CD4-positive, alpha-beta T cell treated with Interleukin-15 for 4 hours (primary cell): Measurements from ENCODE around the gene TMPRSS6.
A peak's percentile ranks its signal among the peaks of the same experiment; 100 is the strongest.

ENCODE experiments used
- DNase-seq: peaks from one replicate; pipeline ENCODE4 v3.0.0-alpha.2; 2020; ENCODE audit warnings: low spot score

Gene TMPRSS6

DNA sequence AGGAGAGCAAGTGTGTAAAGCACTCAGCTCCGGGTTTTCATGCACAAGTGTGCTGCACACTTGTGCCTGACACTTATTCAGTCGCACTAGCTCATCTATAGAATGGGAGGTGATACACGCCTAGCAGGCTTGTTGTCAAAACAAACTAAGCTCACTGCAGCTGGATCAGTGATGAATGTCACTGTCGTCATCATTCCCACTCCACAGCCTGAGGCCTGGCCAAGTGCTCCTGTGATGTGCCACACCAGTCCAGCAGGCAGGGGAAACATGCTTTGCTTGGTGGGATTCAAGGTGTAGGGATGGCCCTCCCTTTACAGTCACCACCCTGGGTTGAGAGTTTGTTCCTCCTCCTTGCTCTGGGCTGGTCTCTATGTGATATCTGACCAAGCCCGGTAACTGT is 83.2 kb downstream of the TMPRSS6 start:
- no peak for DNase-seq

DNA sequence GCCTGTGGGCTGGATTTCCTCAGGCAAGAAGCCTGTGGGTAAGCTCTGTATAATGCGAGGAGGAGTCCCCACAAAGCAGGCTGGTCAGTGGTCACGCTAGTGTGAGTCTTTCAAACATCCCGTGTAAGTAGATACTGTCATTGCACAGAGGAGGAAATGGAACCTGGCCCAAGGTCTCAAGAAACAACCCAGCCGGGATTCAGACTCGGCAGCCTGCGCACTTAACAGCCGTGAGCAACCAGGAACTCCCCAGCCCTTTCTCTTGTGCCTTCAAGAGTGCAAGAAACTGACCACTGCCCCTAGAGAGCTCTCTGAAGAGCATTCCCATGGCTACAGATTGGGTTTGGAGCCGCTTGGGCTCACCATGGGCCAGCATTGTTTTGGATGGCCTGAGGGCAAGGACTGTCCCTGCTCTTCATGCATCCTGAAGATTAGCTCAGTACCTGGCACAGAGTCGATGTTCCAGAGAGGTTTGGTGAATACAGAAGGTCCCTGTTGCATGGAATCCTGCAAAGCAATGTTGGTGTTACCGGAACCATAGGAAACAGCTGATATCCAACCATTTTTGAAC is 83.9 kb downstream of the TMPRSS6 start:
- no peak for DNase-seq

DNA sequence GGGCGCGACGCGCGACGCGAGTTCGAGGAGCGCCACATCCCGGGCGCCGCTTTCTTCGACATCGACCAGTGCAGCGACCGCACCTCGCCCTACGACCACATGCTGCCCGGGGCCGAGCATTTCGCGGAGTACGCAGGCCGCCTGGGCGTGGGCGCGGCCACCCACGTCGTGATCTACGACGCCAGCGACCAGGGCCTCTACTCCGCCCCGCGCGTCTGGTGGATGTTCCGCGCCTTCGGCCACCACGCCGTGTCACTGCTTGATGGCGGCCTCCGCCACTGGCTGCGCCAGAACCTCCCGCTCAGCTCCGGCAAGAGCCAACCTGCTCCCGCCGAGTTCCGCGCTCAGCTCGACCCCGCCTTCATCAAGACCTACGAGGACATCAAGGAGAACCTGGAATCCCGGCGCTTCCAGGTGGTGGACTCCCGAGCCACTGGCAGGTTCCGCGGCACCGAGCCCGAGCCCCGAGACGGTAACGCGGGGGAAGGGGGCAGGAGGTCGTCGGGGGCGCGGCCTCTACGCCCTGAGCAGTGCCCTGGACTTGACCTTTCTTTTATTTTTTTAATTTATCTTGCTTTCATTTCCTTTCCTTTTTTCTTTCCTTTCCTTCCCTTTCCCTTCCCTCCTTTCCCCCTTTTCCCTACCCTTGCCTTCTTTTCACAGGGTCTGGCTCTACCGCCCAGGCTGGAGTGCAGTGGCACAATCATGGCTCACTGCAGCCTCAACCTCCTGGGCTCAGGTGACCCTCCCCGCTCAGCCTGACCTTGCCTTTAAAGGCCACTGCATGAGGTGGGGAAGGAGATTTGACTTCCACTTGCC is 85.0 kb downstream of the TMPRSS6 start:
- no peak for DNase-seq

DNA sequence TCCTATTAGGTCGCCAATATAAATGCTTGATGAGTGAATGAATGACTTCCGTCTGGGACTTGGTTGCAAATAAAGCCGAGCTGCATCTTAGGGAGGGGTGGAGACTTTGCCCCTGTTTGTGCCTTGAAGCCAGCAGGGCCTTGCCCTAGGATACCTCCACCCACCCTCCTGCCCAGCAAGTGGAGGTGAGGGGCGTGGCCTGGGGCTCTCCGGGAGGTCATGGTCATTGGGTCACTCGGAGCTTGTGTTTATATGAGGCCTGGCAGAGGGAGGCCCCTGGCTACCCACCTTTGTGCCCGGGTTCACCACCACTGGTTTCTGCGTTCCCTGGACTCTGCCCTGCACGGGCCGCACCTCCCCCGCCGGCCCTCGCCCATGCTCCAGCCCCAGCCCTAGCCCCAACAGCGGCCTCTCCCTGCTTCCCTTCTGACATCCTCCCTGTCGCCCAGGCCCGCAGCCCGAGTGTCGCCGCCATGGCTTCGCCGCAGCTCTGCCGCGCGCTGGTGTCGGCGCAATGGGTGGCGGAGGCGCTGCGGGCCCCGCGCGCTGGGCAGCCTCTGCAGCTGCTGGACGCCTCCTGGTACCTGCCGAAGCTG is 85.7 kb downstream of the TMPRSS6 start:
- no peak for DNase-seq

DNA sequence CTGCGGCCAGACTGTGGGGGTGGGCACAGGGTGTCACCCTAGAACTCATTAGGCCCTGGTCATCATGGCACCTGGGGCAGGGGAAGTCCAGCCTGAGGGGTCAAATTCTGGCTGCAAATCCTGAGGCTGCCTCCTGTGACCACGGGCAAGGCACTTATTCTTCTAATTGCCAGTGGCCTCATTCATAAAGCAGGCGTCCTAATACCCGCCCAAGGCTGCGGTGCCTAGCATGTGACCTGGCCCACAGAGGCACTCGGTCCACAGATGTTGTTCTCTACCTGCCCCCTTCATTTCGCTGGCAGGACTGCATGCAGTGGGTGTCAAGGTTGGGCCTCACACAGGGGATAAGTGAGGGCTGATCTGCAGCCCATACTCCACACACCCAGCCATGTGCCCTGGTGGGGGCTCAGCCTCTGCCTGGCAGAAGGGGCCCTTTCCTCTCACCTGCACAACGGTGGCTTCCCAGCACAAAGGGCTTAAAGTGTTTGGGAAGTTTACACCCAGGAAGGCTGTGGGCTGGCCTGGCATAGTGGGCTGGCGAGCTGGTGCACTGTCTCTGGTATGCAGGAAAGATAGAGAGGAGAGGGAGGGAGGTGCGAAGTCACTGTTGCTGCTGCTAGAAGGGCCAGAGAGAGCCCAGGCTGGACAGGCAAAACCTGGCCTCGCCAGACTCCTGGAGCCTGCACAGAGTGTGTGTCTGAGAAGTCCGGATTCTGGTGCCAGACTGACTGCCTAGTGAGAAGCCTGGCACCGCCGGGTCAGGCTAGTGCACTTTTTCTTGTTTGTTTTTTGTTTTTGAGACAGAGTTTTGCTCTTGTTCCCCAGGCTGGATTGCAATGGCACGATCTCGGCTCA is 86.8 kb downstream of the TMPRSS6 start:
- no peak for DNase-seq

DNA sequence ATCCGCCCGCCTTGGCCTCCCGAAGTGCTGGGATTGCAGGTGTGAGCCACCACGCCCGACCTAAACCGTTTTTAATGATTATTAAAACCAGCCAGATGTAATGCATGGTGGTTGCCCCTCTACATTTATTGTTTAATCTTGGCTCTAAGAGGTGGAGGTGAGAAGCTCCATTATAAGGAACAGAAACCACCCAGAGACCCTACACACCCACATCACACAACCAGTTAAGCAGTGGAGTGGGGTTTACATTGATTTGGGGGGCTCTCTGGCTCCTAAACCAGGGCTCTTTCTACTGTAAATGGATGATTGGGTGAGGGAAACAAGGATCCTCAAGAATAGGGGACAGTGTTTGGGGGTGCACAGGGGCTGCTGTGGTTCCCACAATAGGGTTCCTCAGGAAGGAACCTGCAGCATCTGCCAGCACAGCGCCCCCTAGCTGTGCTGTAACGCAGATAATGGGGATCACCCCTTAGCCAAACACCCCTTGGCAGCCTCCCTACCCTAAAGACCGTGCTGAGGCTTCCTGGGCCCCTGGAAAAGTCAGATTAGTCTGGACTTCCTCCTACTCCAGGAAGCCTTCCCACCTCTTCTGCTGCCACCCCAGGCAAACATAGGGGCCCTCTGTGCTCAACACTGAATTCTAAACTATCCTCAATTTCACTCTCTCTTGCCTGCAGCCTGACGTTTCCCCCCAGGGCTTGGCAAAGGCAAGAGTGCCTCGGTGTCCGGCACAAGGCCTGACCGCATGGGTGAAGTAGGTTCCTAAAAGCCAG is 87.6 kb downstream of the TMPRSS6 start:
- peak; percentile 56 for DNase-seq

GRCh38 chr22:37021041-37021440 is 88.5 kb downstream of the TMPRSS6 start:
- no peak for DNase-seq

DNA sequence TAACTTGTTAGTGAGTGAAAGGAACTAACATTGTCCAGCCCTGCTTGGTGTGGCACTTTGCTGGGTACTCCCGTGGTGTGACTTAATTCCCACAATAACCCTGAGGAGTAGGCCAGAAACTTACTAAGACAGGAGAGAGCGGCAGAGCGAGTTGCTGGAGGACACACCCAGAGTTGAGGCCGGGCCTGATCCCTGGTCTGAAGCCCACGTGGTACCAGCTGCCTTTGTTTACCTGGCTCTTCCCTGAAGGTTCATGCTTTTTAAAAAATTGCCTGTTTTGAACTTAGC is 89.4 kb downstream of the TMPRSS6 start:
- no peak for DNase-seq

DNA sequence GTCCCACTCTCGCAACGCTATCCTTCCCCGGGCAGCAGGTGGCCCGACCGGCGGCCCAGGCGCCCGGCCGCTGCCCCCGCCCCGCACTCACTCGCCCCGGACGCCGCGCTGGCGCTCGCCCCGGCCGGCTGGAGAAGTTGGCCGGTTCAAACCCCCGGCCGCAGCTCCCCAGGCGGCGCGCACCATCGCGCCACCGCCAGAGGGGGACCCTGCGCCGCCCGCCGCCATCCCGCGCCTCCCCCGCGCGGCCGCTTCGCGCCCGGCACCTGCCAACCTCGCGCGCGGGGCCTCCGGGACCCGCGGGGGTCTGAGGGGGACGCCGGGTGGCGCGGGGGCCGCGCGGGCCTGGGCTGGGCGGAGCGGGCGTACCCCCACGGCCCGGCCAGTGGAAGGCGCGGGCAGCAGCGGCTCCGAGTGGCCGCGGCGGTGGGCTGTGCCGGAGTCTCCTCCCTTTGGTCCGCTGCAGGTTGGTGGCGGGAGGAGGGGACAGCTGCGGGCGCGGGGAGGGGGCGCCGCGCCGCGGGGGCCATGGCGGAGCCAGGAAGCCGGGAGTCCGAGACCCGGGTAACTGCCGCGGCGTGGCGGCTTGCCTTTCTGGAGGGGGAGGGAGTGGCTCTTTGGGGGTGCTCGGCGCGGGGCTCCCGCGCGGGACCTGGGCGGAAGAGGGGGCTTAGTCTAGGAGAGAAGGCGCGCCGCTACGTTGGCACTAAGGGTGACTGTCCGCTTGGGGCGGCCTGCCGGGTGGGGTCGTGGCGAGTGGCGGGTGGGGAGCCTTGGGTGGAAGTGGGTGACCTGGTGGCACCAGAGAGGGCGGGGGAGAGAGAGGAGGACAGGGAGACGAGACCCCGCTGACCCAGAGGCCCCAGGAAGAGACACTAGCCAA is 90.0 kb downstream of the TMPRSS6 start, which contains the start of the genes MPST and TST:
MPST (plus strand) TSS at position 434 of the 883 bp plus-strand sequence; CDS start at position 529, 95 bp downstream.
TST (minus strand) TSS at position 139 of the 883 bp plus-strand sequence. CDS start 715 bp downstream, outside the sequence.
- DNase-seq, result peak; percentile 29

GRCh38 chr22:37018815-37019308 is 90.7 kb downstream of the TMPRSS6 start:
- no peak for DNase-seq

DNA sequence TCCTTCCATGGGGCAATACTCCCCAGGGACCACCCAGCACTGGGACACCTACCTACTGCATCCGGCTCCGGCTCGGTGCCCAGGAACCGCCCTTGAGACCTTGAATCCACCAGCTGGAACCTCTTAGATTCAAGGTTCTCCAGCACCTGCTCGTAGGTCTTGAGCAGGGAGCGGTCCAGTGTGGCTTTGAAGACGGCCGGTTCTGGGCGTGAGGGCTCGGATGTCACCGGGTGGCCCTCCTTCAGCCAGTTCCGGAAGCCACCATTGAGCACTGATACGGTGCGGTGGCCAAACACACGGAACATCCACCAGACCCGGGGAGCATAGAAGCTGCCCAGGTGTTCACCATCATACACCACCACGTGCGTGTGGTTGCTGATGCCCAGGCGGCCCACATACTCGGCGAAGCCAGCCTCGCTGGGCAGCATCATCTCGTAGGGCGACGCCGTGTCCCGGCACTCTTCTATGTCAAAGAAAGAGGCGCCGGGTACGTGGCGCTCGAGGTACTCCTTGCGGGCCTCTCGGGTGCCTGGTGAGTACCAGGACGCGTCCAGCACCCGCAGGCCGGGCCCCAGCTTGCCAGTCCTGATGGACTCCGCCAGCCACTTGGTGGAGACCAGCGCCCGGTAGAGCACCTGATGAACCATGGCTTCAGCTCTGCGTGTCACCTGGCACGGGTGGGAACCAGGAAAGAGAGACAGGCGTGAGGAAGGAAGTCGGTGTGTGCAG is 91.3 kb downstream of the TMPRSS6 start:
- DNase-seq, result no peak

DNA sequence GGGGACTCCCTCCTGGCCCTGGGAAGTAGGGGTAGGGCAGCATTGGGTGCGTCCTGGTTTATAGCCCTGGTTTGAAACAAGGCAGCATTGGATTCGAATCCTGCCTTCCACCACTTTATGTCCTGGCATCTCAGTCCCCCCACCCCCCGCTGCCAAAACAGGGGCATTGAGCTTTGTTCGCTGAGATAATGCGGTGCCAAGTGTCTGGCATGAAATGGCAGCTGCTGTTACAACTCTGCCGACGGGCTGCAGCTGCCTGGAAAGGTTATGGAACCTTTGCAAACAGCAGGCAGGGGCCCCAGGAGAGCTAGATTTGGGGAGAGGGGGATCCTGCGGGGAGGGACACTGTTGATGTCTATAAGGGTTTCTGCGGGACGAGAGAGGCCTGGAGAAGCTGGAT is 92.2 kb downstream of the TMPRSS6 start:
- DNase-seq, result no peak

GRCh38 chr22:37016134-37016910 is 93.2 kb downstream of the TMPRSS6 start:
- no peak for DNase-seq

GRCh38 chr22:37015587-37015878 is 94.0 kb downstream of the TMPRSS6 start:
- DNase-seq, result no peak
